ENCODE results near the gene F5.

The F5 gene

DNA sequence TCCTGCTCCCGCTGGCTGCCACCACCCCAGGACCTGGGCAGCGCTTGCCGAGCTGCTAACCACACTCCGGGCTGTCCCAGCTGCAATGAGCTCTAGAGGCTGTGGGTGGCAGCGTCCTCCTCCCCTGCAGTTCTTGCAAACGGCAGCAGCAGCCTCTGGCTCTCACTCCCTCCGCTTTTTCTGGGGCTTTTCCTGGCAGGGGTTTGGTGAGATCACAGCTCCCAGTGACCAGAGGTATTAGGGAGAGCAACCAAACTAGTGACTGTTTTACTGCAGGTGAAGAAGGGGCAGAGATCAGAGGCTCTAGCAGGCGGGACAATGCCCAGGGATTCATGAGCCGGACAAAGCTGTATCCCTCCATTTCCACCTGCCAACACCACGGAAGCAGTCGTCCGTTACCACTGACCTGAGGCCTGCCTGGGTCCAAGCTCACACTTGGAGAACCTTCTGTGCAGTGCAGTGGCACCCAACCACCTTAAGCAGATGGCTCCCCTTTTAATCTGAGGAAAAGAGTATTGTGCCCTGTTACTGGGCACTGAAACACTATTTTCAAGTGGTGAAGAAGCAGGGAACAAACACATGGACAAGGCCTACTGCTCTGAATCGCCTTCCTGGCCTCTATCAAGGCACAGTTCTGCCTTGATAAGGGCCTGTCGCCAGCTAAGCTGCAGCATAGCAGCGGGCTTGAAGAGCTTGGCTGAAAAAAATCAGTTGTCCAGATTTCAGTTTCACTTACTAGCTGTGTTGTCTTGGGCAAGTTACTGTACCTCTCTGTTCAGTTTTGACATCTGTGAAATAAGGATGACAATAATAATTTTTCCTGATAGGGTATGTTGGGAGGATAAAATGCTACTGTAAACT, at the start of gene F5:
Gene F5, minus strand, starts transcription at position 87 of the 861 bp plus-strand sequence. CDS start 95 bp downstream, outside the sequence.
- peak; percentile 82 for DNase-seq (ENCODE audit: low read depth, low spot score)

DNA sequence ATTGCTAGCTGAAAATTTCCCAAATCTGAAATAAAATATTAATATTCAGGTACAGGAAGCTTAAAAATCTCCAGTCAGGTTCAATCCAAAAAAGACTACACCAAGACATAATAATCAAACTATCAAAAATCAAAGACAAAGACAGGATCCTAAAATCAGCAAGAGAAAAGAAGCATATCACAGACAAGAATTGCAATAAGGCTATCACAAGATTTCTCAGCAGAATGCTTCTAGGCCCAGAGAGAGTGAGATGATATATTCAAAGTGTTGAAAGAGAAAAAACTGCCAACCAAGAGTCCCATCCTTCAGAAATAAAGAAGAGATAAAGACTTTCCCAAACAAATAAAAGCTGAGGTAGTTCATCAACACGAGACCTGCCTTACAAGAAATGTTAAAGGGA, 48.6 kb upstream of the F5 start:
- no peak for DNase-seq (ENCODE audit: low read depth, low spot score)

- DNase-seq (ENCODE audit: low read depth, low spot score), result no peak
These were observed 47.9 kb upstream of the F5 start for GRCh38 chr1:169634145-169634544.

DNA sequence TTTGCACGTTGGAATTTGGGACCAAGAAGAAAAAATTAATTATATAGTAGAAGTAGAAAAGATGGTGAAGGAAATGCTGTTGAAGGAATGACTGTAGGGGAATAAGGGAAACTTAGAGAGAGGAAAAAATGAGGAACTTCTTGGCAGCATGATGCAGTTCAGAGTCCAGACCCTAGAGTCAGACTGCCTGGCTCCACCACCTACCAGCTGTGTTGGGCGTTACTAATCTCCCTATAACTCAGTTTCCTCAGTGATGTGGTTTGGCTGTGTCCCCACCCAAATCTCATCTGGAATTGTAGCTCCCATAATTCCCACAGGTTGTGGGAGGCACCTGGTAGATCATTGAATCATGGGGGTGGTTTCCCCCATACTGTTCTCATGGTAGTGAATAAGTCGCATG, 45.0 kb upstream of the F5 start:
- DNase-seq (ENCODE audit: low read depth, low spot score), result no peak

- no peak for DNase-seq (ENCODE audit: low read depth, low spot score)
These were observed 43.7 kb upstream of the F5 start, which contains the start of gene SELP for GRCh38 chr1:169630006-169630405. TSS of gene SELP (minus strand) at chr1:169630124. CDS start at chr1:169630074, 50 bp downstream.

GRCh38 chr1:169624912-169625311, 38.6 kb upstream of the F5 start:
- no peak for DNase-seq (ENCODE audit: low read depth, low spot score)

DNA sequence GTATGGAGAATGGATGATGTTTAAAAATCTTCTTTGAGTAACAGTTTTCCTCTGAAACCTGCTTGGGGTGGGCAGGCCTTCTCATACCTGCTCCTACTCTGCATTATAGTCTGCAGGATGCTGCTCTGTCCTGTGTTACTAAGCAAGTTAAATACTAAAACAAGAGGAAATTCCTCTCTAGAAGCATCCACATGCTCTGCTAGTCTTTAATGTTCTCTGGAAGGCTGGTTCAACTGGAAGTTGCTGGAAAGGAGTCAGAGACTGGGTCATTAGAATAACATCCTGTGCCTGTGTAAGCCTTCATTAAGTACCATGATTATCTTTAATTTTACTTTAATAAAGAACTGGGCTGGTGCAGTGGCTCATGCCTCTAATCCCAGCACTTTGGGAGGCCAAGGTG, 37.8 kb upstream of the F5 start:
- no peak for DNase-seq (ENCODE audit: low read depth, low spot score)

DNA sequence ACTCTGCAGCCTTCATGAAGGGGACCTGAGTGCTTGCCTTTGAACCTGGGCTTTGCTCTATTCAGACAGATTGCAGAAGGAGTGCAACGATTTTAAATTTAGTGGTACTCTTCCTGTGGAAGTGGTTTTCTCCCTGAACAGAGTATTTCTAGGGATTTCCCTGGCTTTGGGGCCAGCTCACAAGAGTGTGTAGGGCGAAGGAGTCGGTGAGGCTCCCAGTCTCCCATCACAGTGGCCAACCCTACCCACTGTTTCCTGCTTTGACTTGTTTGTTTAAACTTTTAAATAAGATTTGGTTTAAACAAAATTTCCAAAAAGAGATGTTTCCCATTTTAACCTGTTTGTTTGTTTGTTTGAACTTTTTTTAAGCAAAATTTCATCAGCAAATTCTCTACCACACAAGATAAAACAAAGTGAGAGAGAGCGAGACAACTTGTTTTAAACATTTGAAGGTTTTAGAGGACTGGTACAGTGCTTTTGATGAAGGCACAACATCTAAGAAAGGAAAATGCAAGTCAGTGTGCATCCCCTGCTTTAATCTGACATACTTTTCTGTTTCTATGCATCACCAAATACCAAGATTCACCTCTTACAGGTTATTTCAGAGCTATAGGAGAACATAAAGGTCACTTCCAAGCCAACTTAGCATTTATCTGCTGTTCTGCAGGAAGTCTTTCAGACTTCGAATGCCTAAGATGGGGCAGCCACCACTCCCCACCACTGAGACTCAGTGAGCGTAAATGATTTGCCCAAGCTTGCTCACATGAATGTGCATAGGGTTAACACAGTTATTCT, 37.0 kb upstream of the F5 start:
- DNase-seq (ENCODE audit: low read depth, low spot score), result no peak

- DNase-seq (ENCODE audit: low read depth, low spot score), result no peak
These were observed 34.3 kb upstream of the F5 start for GRCh38 chr1:169620565-169620964.

- DNase-seq (ENCODE audit: low read depth, low spot score), result no peak
These were observed 32.1 kb upstream of the F5 start for GRCh38 chr1:169618367-169618766.

DNA sequence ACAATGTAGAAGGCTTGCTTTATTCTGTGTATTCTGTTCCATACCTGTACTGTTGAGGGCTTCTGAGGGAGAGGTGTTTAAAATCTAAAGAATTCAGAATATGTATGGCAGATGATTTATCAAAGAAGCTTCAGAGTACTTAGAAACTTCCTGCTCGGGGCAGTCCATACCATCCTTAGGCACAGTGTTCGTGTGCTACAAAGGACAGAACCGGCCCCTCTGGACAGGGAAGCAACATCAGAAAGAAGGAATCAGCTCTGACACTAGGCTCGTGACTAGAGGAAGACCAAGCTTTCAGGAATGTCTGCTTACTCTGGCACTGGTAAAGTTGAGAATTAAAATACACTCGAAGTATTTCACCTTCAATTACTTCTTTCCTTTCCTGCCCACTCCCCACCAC, 29.5 kb upstream of the F5 start:
- no peak for DNase-seq (ENCODE audit: low read depth, low spot score)

- no peak for DNase-seq (ENCODE audit: low read depth, low spot score)
These were observed 24.6 kb upstream of the F5 start for GRCh38 chr1:169610858-169611257.

- DNase-seq (ENCODE audit: low read depth, low spot score), result no peak
These were observed 23.8 kb upstream of the F5 start for GRCh38 chr1:169610108-169610507.

GRCh38 chr1:169608226-169608625, 21.9 kb upstream of the F5 start:
- DNase-seq (ENCODE audit: low read depth, low spot score), result no peak

DNA sequence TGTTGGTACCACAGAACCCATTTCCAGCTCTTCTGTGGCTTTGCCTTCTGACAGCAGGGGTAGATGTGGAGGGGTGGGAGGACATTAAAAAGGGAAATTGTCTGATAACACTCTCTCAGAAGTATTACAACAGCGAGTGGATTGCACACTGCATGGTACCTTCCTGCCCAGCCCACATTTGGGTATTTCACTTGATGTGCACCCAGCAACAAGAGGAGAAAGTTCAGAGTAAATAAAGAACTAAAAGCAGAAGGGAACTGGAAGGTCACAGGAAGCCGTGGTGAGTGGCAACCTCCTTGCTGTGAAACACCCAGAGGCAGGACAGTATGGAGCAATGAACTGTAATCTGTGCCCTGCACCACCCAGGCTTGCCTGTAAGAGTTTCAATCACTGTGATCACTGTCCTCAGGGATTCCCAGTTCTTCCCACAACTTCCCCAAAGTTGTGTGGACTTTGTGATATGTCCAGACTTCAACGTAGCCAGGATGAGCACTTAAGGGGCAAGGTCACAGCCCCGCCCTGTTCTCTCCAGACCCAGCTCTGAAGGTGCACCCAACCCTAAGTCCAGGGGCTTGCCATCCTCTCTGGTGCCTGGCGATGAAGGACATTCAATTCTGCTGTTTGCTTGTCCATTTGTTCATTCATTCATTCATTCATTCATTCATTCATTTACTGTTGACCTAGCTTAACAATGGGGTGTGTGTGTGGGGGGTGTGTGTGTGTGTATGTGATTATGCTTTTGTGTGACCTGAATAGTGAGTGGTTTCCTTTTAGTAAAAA, 18.7 kb upstream of the F5 start:
- DNase-seq (ENCODE audit: low read depth, low spot score), result no peak

GRCh38 chr1:169601096-169601881, 15.0 kb upstream of the F5 start:
- DNase-seq (ENCODE audit: low read depth, low spot score), result no peak

DNA sequence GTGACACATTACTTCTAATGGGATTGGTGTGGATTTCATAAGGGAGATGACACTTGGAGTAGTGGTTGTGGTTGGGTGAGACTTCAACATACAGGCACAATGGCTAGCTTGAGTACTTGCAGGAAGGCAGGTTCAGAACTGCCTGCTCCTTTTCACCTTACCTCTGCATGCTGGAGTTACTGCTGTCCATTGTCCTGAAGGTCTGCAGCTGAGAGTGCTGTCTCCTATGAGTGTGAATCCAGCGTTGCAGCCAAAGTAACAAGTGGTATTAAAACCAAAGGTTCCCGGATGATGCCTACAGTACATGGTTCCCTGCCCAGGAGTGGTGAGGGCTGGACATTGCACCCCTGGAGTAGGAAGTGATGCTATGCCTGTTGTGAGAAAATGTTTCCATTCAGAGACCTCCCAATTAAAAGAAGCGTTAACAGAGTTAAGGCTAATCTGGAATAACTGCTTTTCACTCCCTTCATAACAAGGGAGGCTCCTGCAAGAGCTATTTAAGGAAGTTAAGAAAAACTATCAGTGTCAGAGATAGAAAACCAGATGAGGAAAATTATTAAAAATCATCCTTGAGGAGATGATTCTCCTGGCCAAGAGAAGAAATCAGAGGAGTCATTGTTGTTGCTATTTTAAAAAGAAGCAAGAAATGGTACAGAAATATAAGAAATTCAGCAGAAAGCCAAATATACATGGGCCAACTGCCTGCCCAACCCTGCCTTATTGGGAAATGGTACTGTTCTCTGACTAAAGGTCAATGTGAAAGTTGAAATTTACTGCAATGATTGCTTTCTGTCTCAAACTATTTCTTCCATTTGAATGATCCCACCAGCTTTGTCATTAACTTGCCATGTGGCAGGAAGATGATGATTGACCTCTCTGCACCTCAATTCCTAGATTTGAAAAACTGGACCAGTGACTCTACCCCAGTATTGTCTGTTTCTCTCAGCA, 9.8 kb upstream of the F5 start:
- peak; percentile 56 for DNase-seq (ENCODE audit: low read depth, low spot score)

- no peak for DNase-seq (ENCODE audit: low read depth, low spot score)
These were observed 8.1 kb upstream of the F5 start for GRCh38 chr1:169594391-169594790.

DNA sequence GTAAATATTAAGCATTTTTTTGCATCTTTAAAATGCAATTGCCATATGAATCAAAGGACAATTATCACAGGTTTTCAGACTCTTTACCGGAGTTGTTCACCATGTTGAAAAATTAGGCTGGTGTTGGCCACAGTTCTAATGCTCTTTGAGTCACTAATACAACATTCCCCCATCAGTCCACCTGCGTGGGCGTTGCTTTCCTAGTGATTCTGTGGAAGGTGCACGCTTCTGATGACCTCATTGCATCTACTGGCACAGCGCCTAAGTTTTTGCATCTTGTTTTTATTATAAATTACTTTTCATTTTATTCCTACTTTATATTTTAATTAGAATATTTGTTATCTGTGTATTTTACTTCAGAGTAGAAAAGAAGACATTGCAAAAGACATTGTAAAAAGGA, 4.7 kb upstream of the F5 start:
- DNase-seq (ENCODE audit: low read depth, low spot score), result no peak
